ENCODE measurements around the gene TRIM8.

Gene TRIM8

GRCh38 chr10:102634686-102635085 lies 9.6 kb upstream of the TRIM8 start:
- DNase-seq: no peak

- no peak for DNase-seq
Measured at GRCh38 chr10:102635377-102635776, 8.9 kb upstream of the TRIM8 start.

- no peak for DNase-seq
Measured at GRCh38 chr10:102639537-102639936, 4.7 kb upstream of the TRIM8 start.

GRCh38 chr10:102641402-102641801 lies 2.9 kb upstream of the TRIM8 start:
- DNase-seq: no peak

- DNase-seq: peak; percentile 89
Measured at GRCh38 chr10:102641880-102642735, 2.2 kb upstream of the TRIM8 start.

GRCh38 chr10:102642736-102643335 lies 1.4 kb upstream of the TRIM8 start:
- peak; percentile 60 for DNase-seq

GRCh38 chr10:102643336-102644065 lies 778 bp upstream of the TRIM8 start:
- DNase-seq: peak; percentile 67

GRCh38 chr10:102644646-102645387 lies 538 bp downstream of the TRIM8 start:
- peak; percentile 68 for DNase-seq

- no peak for DNase-seq
Measured at GRCh38 chr10:102645388-102645740, 1.1 kb downstream of the TRIM8 start.

GRCh38 chr10:102645741-102646609 lies 1.7 kb downstream of the TRIM8 start:
- peak; percentile 95 for DNase-seq

- DNase-seq: no peak
Measured at GRCh38 chr10:102646610-102647442, 2.5 kb downstream of the TRIM8 start.

- no peak for DNase-seq
Measured at GRCh38 chr10:102647443-102648268, 3.4 kb downstream of the TRIM8 start.

GRCh38 chr10:102648269-102648888 lies 4.1 kb downstream of the TRIM8 start:
- no peak for DNase-seq

GRCh38 chr10:102648889-102649796 lies 4.9 kb downstream of the TRIM8 start:
- no peak for DNase-seq

GRCh38 chr10:102649797-102650654 lies 5.7 kb downstream of the TRIM8 start:
- DNase-seq: no peak

- DNase-seq: no peak
Measured at GRCh38 chr10:102650655-102651454, 6.6 kb downstream of the TRIM8 start.

All from NCI-H226 (cell line).